DMS153 (cell line): Measurements from ENCODE around the gene SNRNP48.

ENCODE experiments used
- DNase-seq: peaks from one replicate; lab custom pipeline; 2025; lab: John Stamatoyannopoulos, UW

SNRNP48 gene

GRCh38 chr6:7594579-7595125 is 4.7 kb downstream of the SNRNP48 start:
- DNase-seq = no peak

DNA sequence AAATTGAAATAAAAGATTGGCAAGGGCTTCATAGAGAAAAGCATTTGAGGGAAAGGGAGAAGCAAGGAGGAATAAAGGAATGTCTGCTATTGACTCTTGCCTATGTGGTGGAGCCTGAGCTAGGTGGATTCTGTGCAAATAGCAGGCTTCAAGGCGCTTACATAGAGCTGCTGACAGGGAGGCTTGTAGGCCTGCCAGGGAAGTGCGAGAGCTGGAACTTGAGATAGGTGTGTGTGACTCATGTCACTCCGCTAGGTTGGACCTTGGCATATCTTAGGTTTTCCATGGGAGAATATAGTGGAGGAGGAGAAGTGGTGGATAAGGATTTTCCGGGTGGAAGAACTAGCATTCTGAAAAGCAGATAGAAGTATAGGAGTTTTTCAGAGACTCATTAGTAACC is 14.0 kb downstream of the SNRNP48 start:
- no peak for DNase-seq

GRCh38 chr6:7604506-7604905 is 14.5 kb downstream of the SNRNP48 start:
- DNase-seq = no peak

DNA sequence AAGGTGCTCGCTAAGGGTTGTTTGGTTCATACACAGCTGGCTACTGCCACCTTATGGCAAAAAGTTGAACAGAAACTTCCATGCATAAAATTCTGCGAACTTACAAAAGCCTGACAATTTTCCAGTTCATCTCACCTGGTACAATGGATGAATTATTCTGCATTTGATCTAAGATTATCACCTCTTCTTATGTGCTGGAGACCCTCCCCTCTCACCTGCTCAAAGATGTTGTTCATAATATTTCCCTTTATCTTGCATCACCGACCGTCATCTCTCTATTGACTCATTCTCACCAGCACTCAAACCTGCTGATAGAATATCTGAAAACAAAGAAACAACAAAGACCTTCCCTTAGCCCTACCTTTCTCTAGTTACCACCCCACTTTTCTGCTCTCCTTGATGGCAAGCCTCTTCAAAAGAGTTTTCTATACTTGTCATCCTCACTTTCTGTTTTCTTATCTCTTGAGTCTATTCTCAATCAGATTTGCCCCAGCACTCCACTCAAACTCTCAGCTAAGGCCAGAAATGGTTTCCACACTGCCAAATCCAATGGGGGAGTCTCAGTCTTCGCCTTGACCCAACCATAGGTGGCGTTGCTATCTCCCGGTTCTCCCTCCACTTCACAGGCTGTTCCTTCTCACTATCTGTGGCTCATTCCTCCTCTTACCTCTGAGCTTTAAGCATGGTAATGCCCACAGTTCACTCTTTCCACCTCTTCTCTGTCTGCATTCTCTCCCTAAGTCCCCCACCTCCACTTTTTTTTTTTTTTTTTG is 25.8 kb downstream of the SNRNP48 start:
- DNase-seq = peak; percentile 11

- no peak for DNase-seq
Observed at GRCh38 chr6:7617801-7618764, 28.1 kb downstream of the SNRNP48 start.

- DNase-seq = no peak
Observed at GRCh38 chr6:7621761-7622160, 31.8 kb downstream of the SNRNP48 start.

- DNase-seq = no peak
Observed at GRCh38 chr6:7624796-7625710, 35.1 kb downstream of the SNRNP48 start.

- no peak for DNase-seq
Observed at GRCh38 chr6:7628479-7628878, 38.5 kb downstream of the SNRNP48 start.

GRCh38 chr6:7628909-7629308 is 38.9 kb downstream of the SNRNP48 start:
- no peak for DNase-seq

DNA sequence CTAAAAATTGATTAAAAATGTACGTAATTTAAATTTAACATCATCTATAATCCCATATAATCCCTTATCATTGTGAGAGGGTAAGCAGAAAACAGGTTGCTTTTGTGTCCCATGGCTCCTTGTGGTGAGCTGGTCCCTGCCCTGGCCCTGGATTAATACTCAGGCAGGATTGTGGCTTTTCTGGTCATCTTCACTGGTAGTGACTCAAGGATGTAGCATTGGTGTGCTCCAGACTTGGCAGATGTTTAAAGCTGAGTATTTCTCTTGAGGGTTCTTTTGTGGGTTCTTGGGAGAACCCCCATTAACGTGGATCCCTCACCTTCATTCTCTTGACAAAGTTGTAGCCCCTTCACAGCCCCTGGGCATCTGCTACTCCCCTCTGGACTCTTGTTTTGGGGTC is 39.3 kb downstream of the SNRNP48 start:
- DNase-seq = no peak

GRCh38 chr6:7630792-7631191 is 40.8 kb downstream of the SNRNP48 start:
- no peak for DNase-seq

GRCh38 chr6:7631466-7631865 is 41.5 kb downstream of the SNRNP48 start:
- no peak for DNase-seq

GRCh38 chr6:7632501-7633290 is 42.7 kb downstream of the SNRNP48 start:
- DNase-seq = no peak

DNA sequence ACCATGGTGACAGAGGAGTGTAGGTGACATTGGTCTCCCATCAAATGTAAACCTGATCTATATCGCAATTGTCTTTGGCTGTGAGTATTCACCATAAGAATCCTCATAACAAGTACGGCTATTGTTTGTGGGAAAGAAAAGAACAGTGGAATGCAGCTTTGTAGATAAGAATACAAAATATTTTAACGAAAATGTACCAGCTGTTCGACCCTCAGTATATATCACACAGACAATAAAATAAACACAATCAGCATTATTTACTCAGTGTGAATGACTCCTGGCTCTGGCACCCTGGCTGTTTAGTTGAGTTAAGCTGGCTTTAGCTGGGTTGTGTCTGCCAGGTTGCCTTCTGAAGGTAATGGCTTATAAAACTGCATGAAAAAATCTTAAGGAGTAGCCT is 43.4 kb downstream of the SNRNP48 start:
- DNase-seq = no peak

DNA sequence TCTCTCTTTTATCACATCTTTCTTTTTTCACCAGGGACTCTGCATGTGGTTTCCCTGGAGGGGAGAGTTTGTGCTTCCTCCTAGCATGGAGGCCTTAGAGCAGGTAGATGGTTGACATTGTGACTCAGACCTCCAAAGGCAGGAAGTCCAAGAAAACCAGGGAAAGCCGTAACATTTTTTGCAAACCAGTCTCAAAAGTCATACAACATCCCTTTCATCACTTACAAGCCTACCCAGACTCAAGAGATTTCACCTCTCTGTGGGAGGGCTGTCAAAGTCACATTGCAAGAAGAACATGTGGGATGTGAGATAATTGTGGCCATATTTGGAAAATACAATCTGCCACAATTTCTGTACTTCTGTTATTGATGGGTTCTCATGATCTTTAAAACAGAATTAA is 46.2 kb downstream of the SNRNP48 start:
- DNase-seq = no peak

DNA sequence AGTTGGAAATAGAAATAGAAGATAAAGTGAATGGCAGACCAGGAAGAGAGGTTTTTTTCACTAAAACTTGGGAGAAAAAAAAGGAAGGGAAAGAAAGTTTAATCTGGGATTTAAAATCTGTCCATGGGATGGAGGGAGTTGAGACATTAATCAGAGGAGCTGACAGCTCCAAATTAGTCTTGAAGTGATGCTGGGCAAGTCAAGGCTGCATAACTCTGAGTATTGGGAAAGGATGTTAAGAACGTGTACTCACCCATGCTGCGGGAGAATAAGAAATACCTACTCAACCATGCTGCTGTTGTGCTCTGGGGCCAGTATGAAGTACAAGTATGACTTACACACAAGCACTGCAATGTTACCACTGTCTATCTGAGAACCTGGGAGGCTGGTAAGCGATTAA is 47.5 kb downstream of the SNRNP48 start:
- DNase-seq = no peak

DNA sequence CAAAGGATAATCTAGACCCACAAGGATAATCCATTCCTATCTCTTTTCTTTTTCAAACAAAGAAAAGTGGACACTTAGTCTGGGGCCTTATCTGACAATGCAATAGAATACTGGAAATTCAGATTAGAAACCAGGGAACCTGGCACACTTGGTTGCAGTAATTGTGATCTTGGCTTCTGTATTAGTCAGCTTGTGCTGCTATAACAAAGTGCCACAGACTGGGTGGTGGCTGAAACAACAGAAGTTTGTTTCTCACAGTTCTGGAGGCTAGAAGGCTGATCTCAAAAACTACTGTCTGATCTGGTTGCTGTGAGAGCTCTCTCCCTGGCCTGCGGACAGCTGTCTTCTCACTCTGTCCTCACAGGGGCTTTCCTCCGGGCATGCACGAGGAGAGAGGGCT is 49.4 kb downstream of the SNRNP48 start:
- no peak for DNase-seq

GRCh38 chr6:7640016-7640415 is 50.0 kb downstream of the SNRNP48 start:
- DNase-seq = no peak

- DNase-seq = no peak
Observed at GRCh38 chr6:7640607-7641577, 50.9 kb downstream of the SNRNP48 start.

DNA sequence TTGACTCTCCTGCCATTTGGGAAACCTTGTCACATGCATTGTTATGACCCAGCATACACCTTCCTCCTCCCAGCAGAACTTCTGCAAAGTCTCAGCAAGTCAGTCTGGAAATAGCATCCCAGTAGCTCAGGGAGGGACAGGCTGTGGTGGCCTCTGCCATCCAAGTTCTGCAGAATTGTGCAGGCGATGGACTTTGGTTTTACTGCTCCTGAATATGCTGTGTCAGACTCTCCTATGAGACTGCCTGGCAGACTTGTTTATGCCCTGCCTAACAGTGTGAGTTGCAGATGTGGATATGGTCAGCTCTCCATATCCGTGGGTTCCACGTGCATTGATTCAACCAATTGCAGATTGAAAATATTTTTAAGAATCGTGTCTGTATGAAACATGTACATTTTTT is 52.8 kb downstream of the SNRNP48 start:
- DNase-seq = no peak
